Prostate gland (tissue), 2 donors: ENCODE data around the gene SLC51A.

Experiments
- CTCF ChIP-seq, 4 experiments: fragments of 200-600 bp in 2 of 4; fragments of 450-650 bp in 2 of 4; sonication (generic) in 2 of 4; IDR thresholded peaks; 1 replicate in 3 of 4; 2 replicates in 1 of 4; pipeline ENCODE4 v1.5.1; 2016 to 2019; ENCODE audit warnings: antibody characterized with exemption in 4 of 4, mild to moderate bottlenecking in 2 of 4, moderate library complexity in 2 of 4
- POLR2A ChIP-seq: fragments of 450-650 bp; IDR thresholded peaks from one replicate; pipeline ENCODE4 v1.6.1; 2016; ENCODE audit warnings: antibody characterized with exemption, mild to moderate bottlenecking

GRCh38 chr3:196270499-196270898 lies 54.2 kb downstream of the SLC51A start:
- TF ChIP-seq CTCF (IDR thresholded peaks at IDR 0.05) (no peak), POLR2A (no peak)
